ENCODE results near the gene RAPGEF2. TPM values are rescaled to one million over a fixed set of nuclear protein-coding genes. Genes with fewer than 3 reads are reported as not detected.
"Not testable (repeated sequence)": the region's sequence is repeated elsewhere in the genome, so short reads cannot be mapped to it uniquely, and the experiment has no call there.

The RAPGEF2 gene
- total and polyA plus RNA-seq, 8 donors: 3.3 to 78.1 (median 37.2) TPM

DNA sequence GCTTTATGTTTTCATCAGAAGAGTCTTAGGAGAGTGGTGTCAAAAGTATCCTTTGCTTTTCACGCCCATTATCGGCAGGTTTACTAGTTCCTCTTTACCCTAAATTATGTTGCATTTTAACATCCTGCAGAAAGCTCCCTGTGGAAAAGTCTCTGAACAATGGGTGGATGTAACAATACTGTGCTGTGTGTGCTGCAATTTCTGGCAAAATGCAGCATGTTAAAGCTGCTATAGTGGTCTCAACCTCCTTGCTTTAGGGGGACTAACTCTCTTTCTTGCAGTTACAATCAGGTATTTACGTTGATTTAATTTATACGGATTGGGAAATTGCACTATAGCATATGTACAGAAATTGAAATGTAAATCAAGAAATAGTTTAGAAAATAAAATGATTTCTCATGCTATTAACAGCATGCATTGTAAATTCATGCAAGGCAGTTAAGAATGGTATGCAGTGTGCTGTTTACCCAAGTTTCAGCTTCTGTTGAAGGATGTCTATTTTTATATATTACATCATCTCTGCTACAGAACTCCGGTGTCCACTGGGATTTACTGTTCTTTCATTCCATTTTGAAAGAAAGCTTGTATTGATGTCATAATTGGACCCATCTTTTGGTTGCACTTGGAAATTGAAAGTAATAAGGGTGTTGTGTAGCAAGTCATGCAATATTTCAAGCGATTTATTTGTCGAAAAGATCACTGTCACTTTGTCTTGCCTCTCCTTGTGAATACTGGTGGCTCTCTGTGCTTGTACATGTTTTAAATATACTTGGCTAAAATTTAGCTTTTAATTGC, 145.7 kb downstream of the RAPGEF2 start:
- TF ChIP-seq, protein P1, sequence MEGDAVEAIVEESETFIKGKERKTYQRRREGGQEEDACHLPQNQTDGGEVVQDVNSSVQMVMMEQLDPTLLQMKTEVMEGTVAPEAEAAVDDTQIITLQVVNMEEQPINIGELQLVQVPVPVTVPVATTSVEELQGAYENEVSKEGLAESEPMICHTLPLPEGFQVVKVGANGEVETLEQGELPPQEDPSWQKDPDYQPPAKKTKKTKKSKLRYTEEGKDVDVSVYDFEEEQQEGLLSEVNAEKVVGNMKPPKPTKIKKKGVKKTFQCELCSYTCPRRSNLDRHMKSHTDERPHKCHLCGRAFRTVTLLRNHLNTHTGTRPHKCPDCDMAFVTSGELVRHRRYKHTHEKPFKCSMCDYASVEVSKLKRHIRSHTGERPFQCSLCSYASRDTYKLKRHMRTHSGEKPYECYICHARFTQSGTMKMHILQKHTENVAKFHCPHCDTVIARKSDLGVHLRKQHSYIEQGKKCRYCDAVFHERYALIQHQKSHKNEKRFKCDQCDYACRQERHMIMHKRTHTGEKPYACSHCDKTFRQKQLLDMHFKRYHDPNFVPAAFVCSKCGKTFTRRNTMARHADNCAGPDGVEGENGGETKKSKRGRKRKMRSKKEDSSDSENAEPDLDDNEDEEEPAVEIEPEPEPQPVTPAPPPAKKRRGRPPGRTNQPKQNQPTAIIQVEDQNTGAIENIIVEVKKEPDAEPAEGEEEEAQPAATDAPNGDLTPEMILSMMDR (IDR thresholded peaks at IDR 0.05): no peak
- TF ChIP-seq POLR2AphosphoS5 (IDR thresholded peaks at IDR 0.05): no peak
- TF ChIP-seq EP300 (IDR thresholded peaks at IDR 0.05): no peak
- TF ChIP-seq POLR2A (IDR thresholded peaks at IDR 0.05): no peak
- peaks cover 0 to 20% (median 10%) of the 10 kb centered on the region in 4 donors for H3K4me1 ChIP-seq
- H3K27ac ChIP-seq: peak overlapping the region in 2 of 5 donors; percentile 21 to 52
- peak in 1 of 2 donors; percentile 72 for DNase-seq
- H3K27me3 ChIP-seq: no peaks in the 10 kb centered on the region
- intact Hi-C loops (cut with DNase I; ENCODE audit: low total_unique reads): no loop called here
- H3K9me3 ChIP-seq: peaks cover 0 to 8% (median 0%) of the 10 kb centered on the region in 4 donors
- 65 to 75% (median 72%) methylated on average over 7 of the region's 7 CpGs for WGBS, 5 donors
- H3K36me3 ChIP-seq: peaks cover 5 to 15% (median 9%) of the 10 kb centered on the region in 4 donors
- peak overlapping the region in 2 of 4 donors; percentile 5 to 7 for H3K4me3 ChIP-seq

DNA sequence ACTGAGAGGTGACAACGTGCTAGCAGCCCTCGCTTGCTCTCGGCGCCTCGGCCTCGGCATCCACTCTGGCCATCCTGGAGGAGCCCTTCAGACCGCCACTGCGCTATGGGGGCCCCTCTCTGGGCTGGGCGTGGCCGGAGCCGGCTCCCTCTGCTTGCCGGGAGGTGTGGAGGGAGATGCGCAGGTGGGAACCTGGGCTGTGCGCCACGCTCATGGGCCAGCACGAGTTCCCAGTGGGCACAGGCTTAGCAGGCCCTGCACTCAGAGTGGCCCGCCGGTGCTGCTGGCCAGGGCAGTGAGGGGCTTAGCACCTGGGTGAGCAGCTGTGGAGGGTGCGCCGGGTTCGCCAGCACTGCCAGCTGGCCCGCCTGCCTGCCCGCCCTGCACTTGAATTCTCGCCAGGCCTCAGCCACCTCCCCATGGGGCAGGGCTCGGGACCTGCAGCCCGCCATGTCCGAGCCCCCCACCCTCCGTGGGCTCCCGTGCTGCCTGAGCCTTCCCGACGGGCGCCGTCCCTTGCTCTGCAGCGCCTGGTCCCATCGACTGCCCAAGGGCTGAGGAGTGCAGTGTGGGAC, 148.0 kb downstream of the RAPGEF2 start:
- Histone ChIP-seq H3K4me1 (peaks cover 0 to 20% (median 10%) of the 10 kb centered on the region in 4 donors), H3K9me3 (peaks cover 0 to 8% (median 0%) of the 10 kb centered on the region in 4 donors), H3K36me3 (peaks cover 5 to 15% (median 9%) of the 10 kb centered on the region in 4 donors), H3K27ac (no peak overlapping the region), H3K27me3 (no peaks in the 10 kb centered on the region), H3K4me3 (no peak overlapping the region)
- 92 to 98% (median 97%) methylated on average over 10 to 35 of the region's 35 CpGs for WGBS, 5 donors
- TF ChIP-seq POLR2AphosphoS5 (IDR thresholded peaks at IDR 0.05) (no peak), EP300 (IDR thresholded peaks at IDR 0.05) (no peak), POLR2A (IDR thresholded peaks at IDR 0.05) (no peak)
- TF ChIP-seq, protein P1 (IDR thresholded peaks at IDR 0.05): no peak
- DNase-seq: no peak
- intact Hi-C loops (cut with DNase I; ENCODE audit: low total_unique reads): no loop called here

DNA sequence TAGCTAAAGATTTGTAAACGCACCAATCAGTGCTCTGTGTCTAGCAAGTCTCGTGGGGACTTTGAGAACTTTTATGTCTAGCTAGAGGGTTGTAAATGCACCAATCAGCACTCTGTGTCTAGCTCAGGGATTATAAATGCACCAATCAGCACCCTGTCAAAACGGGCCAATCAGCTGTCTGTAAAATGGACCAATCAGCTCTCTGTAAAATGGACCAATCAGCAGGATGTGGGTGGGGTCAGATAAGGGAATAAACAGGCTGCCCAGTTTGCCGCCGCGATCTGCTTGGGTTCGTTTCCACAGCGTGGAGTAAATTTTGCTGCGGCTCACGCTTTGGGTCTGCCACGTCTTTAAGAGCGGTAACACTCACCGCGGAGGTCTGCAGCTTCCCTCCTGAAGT, 148.7 kb downstream of the RAPGEF2 start:
- H3K4me3 ChIP-seq; DNase-seq; intact Hi-C loops (cut with DNase I; ENCODE audit: low total_unique reads); H3K9me3 ChIP-seq; H3K27me3 ChIP-seq: not testable (repeated sequence)
- peaks cover 0 to 20% (median 10%) of the 10 kb centered on the region in 4 donors for H3K4me1 ChIP-seq
- H3K36me3 ChIP-seq: peaks cover 5 to 21% (median 9%) of the 10 kb centered on the region in 4 donors
- H3K27ac ChIP-seq: peak overlapping the region in 2 of 5 donors; percentile 20 to 34
- 89 to 97% (median 94%) methylated on average over 14 of the region's 14 CpGs for WGBS, 5 donors

DNA sequence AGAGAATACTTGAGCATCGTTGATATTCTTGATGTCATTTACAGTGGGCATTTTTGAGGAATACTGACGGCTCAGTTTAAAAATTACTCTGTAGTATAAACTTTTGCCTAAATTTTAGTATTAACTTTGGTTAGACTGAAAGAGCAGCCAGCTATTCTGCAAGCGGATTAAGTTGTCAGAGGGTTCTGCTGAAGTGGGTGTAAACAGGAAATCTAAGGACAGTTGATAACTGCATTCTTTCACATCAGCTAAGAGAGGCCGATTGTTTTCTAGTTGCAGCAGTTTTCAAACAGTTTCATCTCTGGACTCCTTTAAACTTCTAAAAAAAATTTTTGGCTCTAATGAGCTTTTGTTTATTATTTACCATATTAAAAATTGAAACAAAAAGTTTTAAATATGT, 149.6 kb downstream of the RAPGEF2 start:
- no peak for TF ChIP-seq POLR2A (IDR thresholded peaks at IDR 0.05)
- TF ChIP-seq POLR2AphosphoS5 (IDR thresholded peaks at IDR 0.05): no peak
- TF ChIP-seq, protein P1 (IDR thresholded peaks at IDR 0.05): no peak
- no peak for TF ChIP-seq EP300 (IDR thresholded peaks at IDR 0.05)
- DNase-seq: peak in 1 of 2 donors; percentile 28
- intact Hi-C loops (cut with DNase I; ENCODE audit: low total_unique reads): no loop called here
- Histone ChIP-seq H3K4me3 (no peak overlapping the region), H3K9me3 (peaks cover 0 to 8% (median 0%) of the 10 kb centered on the region in 4 donors), H3K27ac (peak overlapping the region in 3 of 5 donors; percentile 20 to 34 (median 23)), H3K27me3 (no peaks in the 10 kb centered on the region), H3K4me1 (peaks cover 0 to 23% (median 10%) of the 10 kb centered on the region in 4 donors), H3K36me3 (peaks cover 5 to 21% (median 9%) of the 10 kb centered on the region in 4 donors)
- 49 to 74% (median 59%) methylated on average over 4 of the region's 4 CpGs for WGBS, 5 donors

Measured in stomach (tissue), 9 donors.